A673 (cell line): Measurements from ENCODE around the gene ABCC9.

Experiments used
- EZH2 ChIP-seq: fragments of 200-600 bp; sonication (generic); IDR thresholded peaks from 2 replicates; pipeline ENCODE4 v1.6.1; 2017; ENCODE audit warnings: borderline replicate concordance, low read depth, mild to moderate bottlenecking, mixed read lengths, antibody characterized with exemption, low read length; ENCODE audit not compliant: poor library complexity, severe bottlenecking
- TF ChIP-seq, protein P1 (sequence below): fragments of 300-800, 200-600 bp; sonication (generic); conservative IDR thresholded peaks from 2 replicates; pipeline ENCODE4 v1.5.1; 2017; ENCODE audit warnings: low read depth, mild to moderate bottlenecking, antibody characterized with exemption, low read length, moderate library complexity, mixed read lengths

DNA sequence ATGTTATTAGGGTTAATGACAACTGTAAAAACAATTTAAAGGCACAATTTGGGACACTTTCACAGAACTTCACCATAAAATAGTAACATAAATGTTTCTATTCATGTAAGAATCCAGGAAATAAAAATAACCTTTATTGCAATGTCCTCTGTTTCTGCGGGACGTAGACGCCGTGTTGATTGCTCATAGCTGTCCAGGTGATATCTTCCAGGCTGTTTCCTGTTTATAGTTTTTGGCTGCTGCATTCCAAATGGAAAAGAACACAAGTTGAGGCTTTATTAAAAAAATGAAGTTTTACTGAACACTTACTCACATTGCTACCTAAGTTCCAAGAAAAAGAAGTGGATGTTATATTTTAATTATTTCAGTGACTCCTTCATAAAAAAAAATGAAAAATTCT lies 58.6 kb downstream of the ABCC9 start:
- TF ChIP-seq EZH2, result no peak
- TF ChIP-seq, protein P1, sequence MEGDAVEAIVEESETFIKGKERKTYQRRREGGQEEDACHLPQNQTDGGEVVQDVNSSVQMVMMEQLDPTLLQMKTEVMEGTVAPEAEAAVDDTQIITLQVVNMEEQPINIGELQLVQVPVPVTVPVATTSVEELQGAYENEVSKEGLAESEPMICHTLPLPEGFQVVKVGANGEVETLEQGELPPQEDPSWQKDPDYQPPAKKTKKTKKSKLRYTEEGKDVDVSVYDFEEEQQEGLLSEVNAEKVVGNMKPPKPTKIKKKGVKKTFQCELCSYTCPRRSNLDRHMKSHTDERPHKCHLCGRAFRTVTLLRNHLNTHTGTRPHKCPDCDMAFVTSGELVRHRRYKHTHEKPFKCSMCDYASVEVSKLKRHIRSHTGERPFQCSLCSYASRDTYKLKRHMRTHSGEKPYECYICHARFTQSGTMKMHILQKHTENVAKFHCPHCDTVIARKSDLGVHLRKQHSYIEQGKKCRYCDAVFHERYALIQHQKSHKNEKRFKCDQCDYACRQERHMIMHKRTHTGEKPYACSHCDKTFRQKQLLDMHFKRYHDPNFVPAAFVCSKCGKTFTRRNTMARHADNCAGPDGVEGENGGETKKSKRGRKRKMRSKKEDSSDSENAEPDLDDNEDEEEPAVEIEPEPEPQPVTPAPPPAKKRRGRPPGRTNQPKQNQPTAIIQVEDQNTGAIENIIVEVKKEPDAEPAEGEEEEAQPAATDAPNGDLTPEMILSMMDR, result no peak
